Activated naive CD4-positive, alpha-beta T cell (primary cell): Measurements from ENCODE around the gene GNAI3.

Experiments
- DNase-seq, 4 experiments: peaks; one replicate each; lab custom pipeline; 2025; lab: John Stamatoyannopoulos, UW

Gene GNAI3

GRCh38 chr1:109624201-109625010 is 76.0 kb downstream of the GNAI3 start:
- DNase-seq, result no peak

- DNase-seq, result no peak
Measured at GRCh38 chr1:109625176-109625575, 76.8 kb downstream of the GNAI3 start.

GRCh38 chr1:109625601-109626560 is 77.5 kb downstream of the GNAI3 start:
- no peak for DNase-seq

GRCh38 chr1:109626682-109627408 is 78.4 kb downstream of the GNAI3 start:
- no peak for DNase-seq

GRCh38 chr1:109627692-109628399 is 79.4 kb downstream of the GNAI3 start:
- DNase-seq, result no peak

GRCh38 chr1:109628540-109629321 is 80.3 kb downstream of the GNAI3 start:
- no peak for DNase-seq

GRCh38 chr1:109629372-109630030 is 81.1 kb downstream of the GNAI3 start:
- no peak for DNase-seq

- peak in 1 of 4 experiments; percentile 42 for DNase-seq
Measured at GRCh38 chr1:109630081-109630897, 81.9 kb downstream of the GNAI3 start.

GRCh38 chr1:109630898-109631512 is 82.6 kb downstream of the GNAI3 start:
- DNase-seq, result no peak

- DNase-seq, result no peak
Measured at GRCh38 chr1:109631513-109632505, 83.4 kb downstream of the GNAI3 start.

GRCh38 chr1:109632671-109633346 is 84.4 kb downstream of the GNAI3 start:
- no peak for DNase-seq

- DNase-seq, result no peak
Measured at GRCh38 chr1:109634292-109634691, 85.9 kb downstream of the GNAI3 start.

- no peak for DNase-seq
Measured at GRCh38 chr1:109634771-109635750, 86.6 kb downstream of the GNAI3 start.

GRCh38 chr1:109635862-109636200 is 87.4 kb downstream of the GNAI3 start:
- no peak for DNase-seq

- no peak for DNase-seq
Measured at GRCh38 chr1:109636201-109636952, 88.0 kb downstream of the GNAI3 start.
